ENCODE measurements around the gene CLIC2.

- TF ChIP-seq CTCF (IDR thresholded peaks at IDR 0.05; ENCODE audit: insufficient read depth, low read depth, low read length) = no peak
- TF ChIP-seq EZH2 (IDR thresholded peaks at IDR 0.05; ENCODE audit: insufficient read depth, low read length) = no peak
Measured at GRCh38 chrX:155251391-155251790, 83.0 kb downstream of the CLIC2 start.

Measured in astrocyte (in vitro differentiated cells and primary cell).